Hepatocyte (in vitro differentiated cells): ENCODE results near the gene ARHGDIB. TPM values are rescaled to one million over a fixed set of nuclear protein-coding genes. Genes with fewer than 3 reads are reported as not detected.

ENCODE experiments used
- DNase-seq: peaks from one replicate; pipeline ENCODE4 v3.0.0-alpha.2; 2016; ENCODE audit warnings: low spot score
- H2AFZ ChIP-seq: fragments of 200-600 bp; sonication (generic); 2 replicates; pipeline ENCODE4 v1.6.0; 2016; ENCODE audit warnings: antibody characterized with exemption, mild to moderate bottlenecking
- H3K27ac ChIP-seq: fragments of 200-600 bp; sonication (generic); 2 replicates; pipeline ENCODE4 v1.5.1; 2016; ENCODE audit warnings: mild to moderate bottlenecking
- H3K27me3 ChIP-seq: fragments of 200-600 bp; sonication (generic); 2 replicates; pipeline ENCODE4 v1.6.1; 2016
- H3K36me3 ChIP-seq: fragments of 200-600 bp; sonication (generic); replicated peaks from 2 replicates; pipeline ENCODE4 v1.5.1; 2016; ENCODE audit warnings: low read depth; ENCODE audit not compliant: insufficient read depth
- H3K4me1 ChIP-seq: fragments of 200-600 bp; sonication (generic); 2 replicates; pipeline ENCODE4 v1.5.1; 2016; ENCODE audit warnings: mild to moderate bottlenecking, moderate library complexity; ENCODE audit not compliant: insufficient read depth
- H3K4me2 ChIP-seq: fragments of 200-600 bp; sonication (generic); 2 replicates; pipeline ENCODE4 v1.6.0; 2016
- H3K4me3 ChIP-seq: fragments of 200-600 bp; sonication (generic); 2 replicates; pipeline ENCODE4 v1.5.1; 2016; ENCODE audit warnings: mild to moderate bottlenecking
- H3K79me2 ChIP-seq: fragments of 200-600 bp; sonication (generic); 2 replicates; pipeline ENCODE4 v1.6.0; 2017; ENCODE audit warnings: mild to moderate bottlenecking
- H3K9me2 ChIP-seq: fragments of 200-600 bp; sonication (generic); replicated peaks from 2 replicates; pipeline ENCODE4 v1.6.0; 2017; ENCODE audit warnings: mild to moderate bottlenecking; ENCODE audit not compliant: insufficient read depth
- H3K9me3 ChIP-seq: fragments of 200-600 bp; sonication (generic); 2 replicates; pipeline ENCODE4 v1.5.1; 2016; ENCODE audit warnings: low read depth, mild to moderate bottlenecking
- H4K20me1 ChIP-seq: fragments of 200-600 bp; sonication (generic); 2 replicates; pipeline ENCODE4 v1.6.0; 2016; ENCODE audit warnings: mild to moderate bottlenecking; ENCODE audit not compliant: insufficient read depth, poor library complexity, severe bottlenecking
- CTCF ChIP-seq: fragments of 200-600 bp; sonication (generic); IDR thresholded peaks from 2 replicates; pipeline ENCODE4 v1.5.1; 2016; ENCODE audit warnings: antibody characterized with exemption, mild to moderate bottlenecking; ENCODE audit not compliant: poor library complexity
- EZH2 ChIP-seq: fragments of 200-600 bp; sonication (generic); IDR thresholded peaks from 2 replicates; pipeline ENCODE4 v1.6.1; 2016; ENCODE audit warnings: antibody characterized with exemption, mild to moderate bottlenecking, borderline replicate concordance
- EZH2phosphoT487 ChIP-seq: fragments of 200-600 bp; sonication (generic); IDR thresholded peaks from one replicate; pipeline ENCODE4 v1.6.1; 2018; ENCODE audit warnings: antibody characterized with exemption, mild to moderate bottlenecking, low read depth, moderate library complexity; ENCODE audit not compliant: unreplicated experiment, severe bottlenecking
- WGBS: methylation state at CpG from one replicate; pipeline ENCODE4 v1.1.6; 2016; ENCODE audit warnings: low lambda C conversion rate; ENCODE audit errors: missing lambda C conversion rate; 5-methylcytosine and 5-hydroxymethylcytosine counted together
- polyA plus RNA-seq: library from polyadenylated mRNA; unstranded; fragments of >200 nt; fragmentation: Nextera tagmentation; extraction: Ambion mirVana; gene quantifications from 2 replicates; pipeline ENCODE4 v1.2.1, GENCODE V29; 2016
- total RNA-seq: library from RNA; depleted of rRNA; stranded (reverse); fragments of >200 nt; gene quantifications from 2 replicates; pipeline ENCODE4 v1.2.3, GENCODE V29; 2014

The ARHGDIB gene
- total and polyA plus RNA-seq, 2 experiments from 2014 or later: 13.3 to 14.2 TPM

DNA sequence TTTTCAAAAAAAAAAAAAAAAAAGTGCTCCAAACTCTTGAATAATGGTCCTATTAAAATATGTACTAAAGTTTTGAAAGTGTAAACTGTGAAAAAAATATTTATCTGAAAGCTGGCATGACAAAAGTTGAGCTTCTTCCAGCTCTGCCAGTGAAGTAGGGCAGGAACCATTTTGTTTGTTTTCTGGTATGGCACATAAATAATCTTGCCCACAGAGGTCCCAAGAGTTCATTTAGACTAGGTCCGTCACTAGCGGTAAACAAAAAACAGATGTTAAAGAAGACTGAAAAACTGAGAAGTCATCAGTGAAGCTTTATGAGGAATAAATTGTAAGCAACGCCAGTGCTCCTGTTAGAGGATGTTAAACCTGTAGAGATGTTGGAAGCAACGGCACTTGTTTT is 30.0 kb downstream of the ARHGDIB start:
- WGBS: 62% methylated on average over 4 of the region's 4 CpGs
- no peaks in the 10 kb centered on the region for H3K36me3 ChIP-seq
- H3K4me1 ChIP-seq: peaks cover 51% of the 10 kb centered on the region
- TF ChIP-seq EZH2phosphoT487 (no peak), EZH2 (no peak), CTCF (no peak)
- DNase-seq: no peak
- no peak overlapping the region for H3K4me2 ChIP-seq
- peak overlapping the region; percentile 39 for H3K27ac ChIP-seq
- H3K9me2 ChIP-seq: no peaks in the 10 kb centered on the region
- H3K27me3 ChIP-seq: no peaks in the 10 kb centered on the region
- peaks cover 3% of the 10 kb centered on the region for H3K79me2 ChIP-seq
- H3K4me3 ChIP-seq: no peak overlapping the region
- no peaks in the 10 kb centered on the region for H4K20me1 ChIP-seq
- H2AFZ ChIP-seq: no peak overlapping the region
- H3K9me3 ChIP-seq: no peaks in the 10 kb centered on the region

- H3K27me3 ChIP-seq: no peaks in the 10 kb centered on the region
- TF ChIP-seq EZH2phosphoT487 (no peak), CTCF (peak; percentile 43)
- no peaks in the 10 kb centered on the region for H3K9me2 ChIP-seq
- H3K4me1 ChIP-seq: peaks cover 44% of the 10 kb centered on the region
- H3K27ac ChIP-seq: peak overlapping the region; percentile 39
- no peaks in the 10 kb centered on the region for H3K36me3 ChIP-seq
- H3K9me3 ChIP-seq: no peaks in the 10 kb centered on the region
- no peak for DNase-seq
- H3K4me3 ChIP-seq: no peak overlapping the region
- peaks cover 3% of the 10 kb centered on the region for H3K79me2 ChIP-seq
- peak overlapping the region; percentile 64 for H3K4me2 ChIP-seq
- H4K20me1 ChIP-seq: no peaks in the 10 kb centered on the region
- H2AFZ ChIP-seq: no peak overlapping the region
Observed at GRCh38 chr12:14930299-14930698, 31.1 kb downstream of the ARHGDIB start.

DNA sequence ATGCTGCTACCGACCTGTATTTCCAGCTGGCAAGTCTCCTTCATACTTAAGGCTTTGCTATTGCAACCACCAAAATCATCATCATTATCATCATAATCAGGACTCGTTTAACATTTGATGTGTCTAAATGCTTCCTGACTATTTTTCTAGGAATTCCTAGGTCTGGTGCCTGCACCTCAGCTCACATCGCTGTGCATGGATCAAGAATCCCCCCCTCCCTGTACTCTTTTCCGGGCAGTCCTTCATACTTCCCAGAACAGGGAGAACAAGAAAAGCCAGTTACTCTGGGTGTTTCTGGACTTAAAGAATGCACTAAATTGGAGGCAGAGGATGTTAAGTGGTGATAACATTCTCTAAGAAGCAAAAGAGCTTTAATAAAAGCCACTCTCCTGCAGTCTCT is 32.5 kb downstream of the ARHGDIB start:
- peak overlapping the region; percentile 71 for H3K27ac ChIP-seq
- no peaks in the 10 kb centered on the region for H3K36me3 ChIP-seq
- no peak overlapping the region for H3K4me3 ChIP-seq
- peaks cover 37% of the 10 kb centered on the region for H3K4me1 ChIP-seq
- H2AFZ ChIP-seq: peak overlapping the region; percentile 41
- 7% methylated on average over 4 of the region's 4 CpGs for WGBS
- TF ChIP-seq CTCF: no peak
- TF ChIP-seq EZH2: no peak
- no peak for TF ChIP-seq EZH2phosphoT487
- no peaks in the 10 kb centered on the region for H3K27me3 ChIP-seq
- H3K9me3 ChIP-seq: no peaks in the 10 kb centered on the region
- no peaks in the 10 kb centered on the region for H4K20me1 ChIP-seq
- peak overlapping the region; percentile 64 for H3K4me2 ChIP-seq
- no peaks in the 10 kb centered on the region for H3K9me2 ChIP-seq
- DNase-seq: peak; percentile 71
- H3K79me2 ChIP-seq: peaks cover 3% of the 10 kb centered on the region

DNA sequence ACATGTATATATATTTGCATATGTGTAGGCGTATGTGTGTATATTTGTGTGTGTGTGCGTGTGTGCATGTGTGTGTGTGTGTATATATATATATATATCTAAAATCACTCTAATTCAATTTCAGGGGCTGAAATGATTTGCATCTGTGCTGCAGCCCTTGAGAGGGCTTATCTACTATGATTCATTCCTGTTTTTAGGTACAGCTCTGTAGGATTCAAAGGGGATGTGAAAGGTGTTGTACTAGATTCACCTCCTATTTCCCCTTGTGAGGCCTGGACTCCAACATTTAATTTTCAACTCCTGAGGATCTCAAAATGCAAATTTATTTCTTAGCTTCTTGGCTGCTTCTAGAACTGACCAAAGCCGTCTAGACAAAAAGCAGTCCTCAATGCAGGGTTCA is 34.1 kb downstream of the ARHGDIB start:
- no peaks in the 10 kb centered on the region for H4K20me1 ChIP-seq
- no peaks in the 10 kb centered on the region for H3K9me3 ChIP-seq
- no peak overlapping the region for H3K4me2 ChIP-seq
- no peak for DNase-seq
- TF ChIP-seq EZH2phosphoT487 (no peak), EZH2 (no peak), CTCF (no peak)
- no peak overlapping the region for H3K4me3 ChIP-seq
- peaks cover 3% of the 10 kb centered on the region for H3K79me2 ChIP-seq
- no peak overlapping the region for H3K27ac ChIP-seq
- 83% methylated on average over 3 of the region's 3 CpGs for WGBS
- H3K27me3 ChIP-seq: no peaks in the 10 kb centered on the region
- no peak overlapping the region for H2AFZ ChIP-seq
- no peaks in the 10 kb centered on the region for H3K36me3 ChIP-seq
- peaks cover 37% of the 10 kb centered on the region for H3K4me1 ChIP-seq
- H3K9me2 ChIP-seq: no peaks in the 10 kb centered on the region
